8988T (cell line): ENCODE measurements around the gene FASTK.
A peak's percentile ranks its signal among the peaks of the same experiment; 100 is the strongest.

Experiments used
- DNase-seq: peaks from one replicate; pipeline ENCODE4 v3.0.0; 2011

FASTK gene

DNA sequence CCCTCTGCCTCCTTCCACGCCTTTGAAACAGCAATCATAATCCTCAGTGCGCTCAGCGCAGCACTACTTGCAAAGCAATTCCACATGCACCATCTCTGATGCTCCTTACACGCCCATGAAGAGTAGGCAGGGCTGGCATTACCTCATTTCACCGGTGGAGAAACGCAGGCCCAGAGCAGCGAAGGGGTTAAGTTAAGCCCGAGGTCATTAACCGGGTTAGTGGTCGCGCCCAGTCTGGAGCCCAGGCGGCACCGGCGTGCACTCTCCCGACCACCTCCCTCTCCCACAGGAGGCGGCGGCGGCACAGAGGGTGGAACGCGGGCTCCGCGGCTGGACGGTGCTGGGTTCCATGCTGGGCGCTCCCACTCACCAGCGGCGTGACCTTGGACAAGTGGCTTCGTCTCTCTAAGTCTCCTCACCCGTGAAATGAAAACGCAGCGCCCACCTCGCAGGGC lies 515 bp downstream of the FASTK start:
- no peak for DNase-seq

DNA sequence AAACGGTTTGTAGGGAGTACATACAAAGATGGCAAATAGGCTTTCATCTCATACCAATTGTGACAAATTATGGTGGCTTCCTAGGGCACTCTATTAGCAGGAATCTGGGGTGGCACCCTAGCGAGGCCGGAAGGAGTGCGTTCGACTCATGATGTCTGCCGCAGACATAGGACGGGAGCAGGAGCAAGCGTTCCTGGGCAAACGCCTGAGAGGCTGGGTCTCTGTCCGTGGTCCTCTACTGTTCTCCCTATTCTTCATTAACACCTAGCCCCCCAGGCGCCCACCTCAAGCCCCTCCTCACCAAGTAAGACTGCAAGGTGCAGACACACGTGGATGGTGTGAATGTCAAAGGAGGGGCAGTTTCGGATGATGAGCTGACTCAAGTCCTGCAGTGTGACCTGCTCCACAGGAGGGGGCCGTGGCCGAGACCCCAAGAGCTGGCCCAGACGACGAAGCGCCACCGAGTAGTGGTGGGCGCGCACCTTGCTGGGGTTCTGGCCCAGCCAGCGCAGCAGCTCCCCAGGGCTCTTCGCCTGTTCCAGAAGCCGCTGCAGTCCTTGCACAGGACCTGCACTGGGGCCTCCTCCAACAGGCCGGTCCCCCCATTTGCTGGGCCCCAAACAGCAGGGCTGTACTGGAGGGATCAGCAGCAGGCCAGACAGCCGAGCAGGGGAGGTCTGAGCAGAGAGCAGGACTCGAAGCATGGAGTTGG lies 1.3 kb downstream of the FASTK start:
- DNase-seq, result no peak

DNA sequence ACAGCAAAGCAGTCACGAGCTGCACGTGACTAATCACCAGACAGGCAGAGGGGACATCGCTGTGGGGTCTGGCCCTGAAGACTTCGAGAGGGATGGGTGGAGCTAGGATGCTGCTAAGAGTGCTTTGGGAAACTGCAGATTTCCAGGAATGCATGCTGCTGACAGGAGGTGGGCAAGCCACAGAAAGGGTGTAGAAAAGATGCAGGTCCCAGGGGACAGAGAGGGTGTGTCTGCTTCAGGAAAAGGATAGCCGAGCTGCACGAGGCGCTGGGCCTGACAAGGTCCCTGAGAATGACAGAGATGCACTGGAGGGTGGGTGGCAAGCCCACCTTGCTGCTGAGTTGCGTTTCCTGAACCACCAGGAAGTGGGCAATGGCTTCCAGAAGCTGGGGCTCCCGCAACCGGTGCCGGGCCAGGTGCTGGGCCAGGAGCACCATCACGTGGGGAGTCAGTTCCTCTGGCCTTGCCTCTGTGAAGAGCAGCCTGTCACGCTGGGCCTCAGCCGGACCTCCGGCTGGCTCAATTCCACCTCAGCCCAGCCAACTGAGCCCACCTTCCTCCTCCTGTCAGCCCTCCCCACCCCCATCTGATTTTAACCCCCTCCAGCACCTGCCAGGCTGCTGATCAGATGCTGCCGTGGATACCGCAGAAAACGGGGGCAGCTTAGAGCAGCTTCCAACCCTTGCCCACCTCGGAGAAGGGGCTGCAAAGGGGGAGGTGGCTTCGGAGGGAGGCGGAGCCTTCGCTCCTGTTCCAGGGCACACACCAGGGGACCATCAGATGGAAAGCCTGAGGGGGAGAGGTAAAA lies 2.2 kb downstream of the FASTK start:
- no peak for DNase-seq

DNA sequence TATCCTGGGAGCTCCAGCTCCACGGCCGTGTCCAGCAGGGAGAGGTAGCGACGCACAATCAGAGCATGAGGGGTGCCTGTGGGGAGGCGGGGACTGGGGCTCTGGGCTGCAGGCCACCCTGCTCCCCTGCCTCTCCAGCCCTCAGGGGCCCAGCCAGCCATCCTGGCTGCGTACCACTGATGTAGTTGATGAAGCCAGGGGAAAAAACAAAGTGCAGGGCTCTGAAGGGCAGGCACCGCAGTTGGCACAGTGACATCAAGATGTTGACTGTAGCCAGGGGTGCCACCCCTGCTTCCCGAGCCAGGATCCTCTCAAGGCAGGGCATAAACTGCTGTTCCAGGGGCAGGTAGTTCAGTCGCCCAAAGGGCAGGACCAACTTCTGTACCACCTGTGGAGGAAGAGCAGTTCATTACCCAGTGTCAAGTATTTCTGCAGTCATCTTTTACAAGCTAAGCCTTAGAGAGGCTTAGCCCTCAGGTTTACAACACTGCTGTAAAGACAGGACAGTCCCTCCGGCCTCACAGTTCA lies 2.8 kb downstream of the FASTK start:
- no peak for DNase-seq

DNA sequence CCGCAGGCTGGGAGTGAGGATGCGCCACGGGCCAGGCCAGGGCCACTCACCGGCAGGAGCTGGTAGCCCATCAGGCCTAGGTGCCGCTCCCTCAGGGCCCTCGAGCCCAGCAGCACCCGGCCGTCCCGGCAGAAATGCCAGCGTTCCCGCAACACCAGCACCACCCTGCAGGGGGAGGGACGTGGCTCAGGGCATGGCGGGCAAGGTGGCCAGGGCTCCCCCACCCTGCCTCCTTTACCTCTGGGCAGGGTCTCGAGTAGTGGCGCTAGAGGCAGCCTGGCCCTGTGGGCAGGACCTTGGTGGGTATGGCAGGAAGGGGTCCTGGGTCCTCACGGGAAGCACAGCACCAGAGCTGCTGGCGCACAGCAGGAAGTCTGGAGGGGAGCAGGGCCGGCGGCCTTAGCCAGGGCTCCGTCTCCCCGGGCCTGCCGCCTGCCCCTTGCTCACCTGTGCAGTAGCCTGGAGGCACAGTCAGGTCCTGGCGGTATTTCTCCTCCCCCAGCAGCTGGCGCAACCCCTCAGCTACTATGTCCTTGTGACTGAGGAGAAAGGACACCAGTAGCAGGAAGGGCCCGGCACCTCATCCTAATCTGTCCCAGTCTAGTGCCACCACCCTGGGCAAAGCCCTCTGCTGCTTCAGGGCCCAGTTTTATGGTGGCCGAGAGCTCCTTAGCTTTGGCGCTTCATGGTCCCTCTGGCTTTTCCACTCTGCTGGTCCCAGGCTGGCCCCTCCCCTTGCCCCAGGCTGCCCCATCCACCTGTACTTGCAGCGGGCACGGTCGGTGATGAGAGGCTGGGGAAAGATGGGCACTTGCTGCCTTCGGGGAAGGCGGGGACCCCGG lies 3.5 kb downstream of the FASTK start:
- peak; percentile 84 for DNase-seq

DNA sequence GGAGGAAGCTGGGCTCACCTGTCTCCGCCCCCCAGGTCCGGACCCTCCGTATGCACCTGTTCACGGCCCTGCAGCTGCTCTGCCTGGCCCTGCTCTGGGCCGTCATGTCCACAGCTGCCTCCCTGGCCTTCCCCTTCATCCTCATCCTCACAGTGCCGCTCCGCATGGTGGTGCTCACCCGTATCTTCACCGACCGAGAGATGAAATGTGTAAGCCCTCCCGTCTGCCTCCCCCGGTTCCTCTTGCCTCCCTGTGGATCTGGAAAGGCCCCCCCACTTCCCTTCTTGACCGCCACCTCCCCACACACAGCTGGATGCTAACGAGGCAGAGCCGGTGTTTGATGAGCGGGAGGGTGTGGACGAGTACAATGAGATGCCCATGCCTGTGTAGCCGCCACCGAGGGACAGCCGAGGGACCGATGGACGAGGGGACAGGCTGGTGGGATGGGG lies 4.6 kb downstream of the FASTK start:
- DNase-seq, result no peak

DNA sequence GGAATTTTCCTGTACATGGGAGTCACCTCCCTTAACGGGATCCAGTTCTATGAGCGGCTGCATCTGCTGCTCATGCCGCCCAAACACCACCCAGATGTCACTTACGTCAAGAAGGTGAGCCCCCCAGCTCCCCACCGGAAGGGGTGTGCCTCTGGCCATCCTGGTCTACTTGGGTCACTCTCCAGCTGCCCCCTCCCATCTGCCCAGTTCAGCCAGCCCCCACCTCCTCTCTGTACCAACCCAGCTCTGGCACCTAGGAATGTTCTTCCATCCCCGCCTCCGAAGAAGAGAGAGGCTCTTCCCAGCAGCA lies 5.0 kb downstream of the FASTK start:
- DNase-seq, result no peak

DNA sequence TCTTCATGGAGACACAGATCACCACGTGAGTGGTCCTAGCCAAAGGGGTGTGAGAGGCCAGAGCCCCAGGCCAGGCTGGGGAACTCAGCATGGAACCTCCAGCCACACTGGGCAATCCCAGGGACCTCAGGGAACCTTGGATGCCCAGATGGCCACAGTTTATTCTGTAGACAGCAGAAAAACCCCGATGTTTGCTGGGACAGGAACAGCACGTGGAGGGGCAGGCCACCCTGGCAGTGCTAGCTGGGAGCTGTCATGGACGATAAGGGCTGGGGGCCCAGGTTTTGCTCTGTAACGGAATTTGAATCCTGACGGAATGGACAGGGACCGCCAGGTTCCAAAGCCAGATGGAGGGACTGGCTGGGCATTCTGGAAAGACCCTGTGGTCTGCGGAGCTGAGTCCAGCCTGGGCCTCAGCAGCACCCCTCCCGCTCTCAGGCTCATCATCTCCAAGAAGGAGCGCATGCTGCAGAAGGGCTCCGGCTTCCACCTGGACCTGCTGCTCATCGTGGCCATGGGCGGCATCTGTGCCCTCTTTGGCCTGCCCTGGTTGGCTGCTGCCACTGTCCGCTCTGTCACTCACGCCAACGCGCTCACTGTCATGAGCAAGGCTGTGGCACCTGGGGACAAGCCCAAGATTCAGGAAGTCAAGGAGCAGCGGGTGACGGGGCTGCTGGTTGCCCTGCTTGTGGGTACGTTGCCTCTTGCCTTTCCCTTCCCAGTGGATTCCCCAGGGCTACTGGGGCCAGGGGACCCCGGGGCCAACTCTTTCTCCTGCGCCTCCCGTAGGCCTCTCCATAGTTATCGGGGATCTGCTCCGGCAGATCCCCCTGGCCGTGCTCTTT lies 5.6 kb downstream of the FASTK start:
- DNase-seq, result no peak

DNA sequence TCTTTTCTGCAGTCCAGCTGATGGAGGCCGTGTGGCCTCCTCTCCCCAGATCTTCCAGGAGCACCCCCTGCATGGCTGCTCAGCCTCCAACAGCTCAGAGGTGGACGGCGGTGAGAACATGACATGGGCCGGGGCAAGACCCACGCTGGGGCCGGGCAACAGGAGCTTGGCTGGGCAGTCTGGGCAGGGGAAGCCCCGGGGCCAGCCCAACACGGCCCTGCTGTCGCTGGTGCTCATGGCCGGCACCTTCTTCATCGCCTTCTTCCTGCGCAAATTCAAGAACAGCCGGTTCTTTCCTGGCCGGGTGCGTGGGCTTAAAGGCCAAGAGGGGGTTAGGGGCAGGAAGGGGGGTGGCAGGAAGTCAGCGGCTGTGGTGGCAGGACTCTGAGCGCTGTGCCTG lies 6.6 kb downstream of the FASTK start:
- no peak for DNase-seq

DNA sequence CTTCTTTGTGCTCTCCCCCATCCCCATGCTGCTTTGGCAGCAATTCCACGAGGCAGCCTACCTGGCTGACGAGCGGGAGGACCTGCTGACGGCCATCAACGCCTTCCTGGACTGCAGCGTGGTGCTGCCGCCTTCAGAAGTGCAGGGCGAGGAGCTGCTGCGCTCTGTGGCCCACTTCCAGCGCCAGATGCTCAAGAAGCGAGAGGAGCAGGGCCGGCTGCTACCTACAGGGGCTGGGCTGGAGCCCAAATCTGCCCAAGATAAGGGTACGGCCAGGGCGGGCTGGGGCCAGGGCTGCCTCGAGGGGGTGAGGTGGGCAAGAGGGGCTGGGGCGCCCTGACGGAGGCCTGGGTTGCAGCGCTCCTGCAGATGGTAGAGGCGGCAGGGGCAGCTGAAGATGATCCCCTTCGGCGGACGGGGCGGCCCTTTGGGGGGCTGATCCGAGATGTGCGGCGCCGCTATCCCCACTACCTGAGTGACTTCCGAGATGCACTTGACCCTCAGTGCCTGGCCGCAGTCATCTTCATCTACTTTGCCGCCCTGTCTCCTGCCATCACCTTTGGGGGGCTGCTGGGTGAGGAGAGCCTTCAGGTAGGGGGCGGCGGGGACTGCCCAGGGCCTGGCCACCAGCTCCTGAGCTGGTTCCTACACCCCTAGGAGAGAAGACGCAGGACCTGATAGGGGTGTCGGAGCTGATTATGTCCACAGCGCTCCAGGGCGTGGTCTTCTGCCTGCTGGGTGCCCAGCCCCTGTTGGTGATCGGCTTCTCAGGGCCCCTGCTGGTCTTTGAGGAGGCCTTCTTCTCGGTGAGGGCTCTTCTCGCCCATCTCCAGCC lies 9.4 kb downstream of the FASTK start:
- DNase-seq, result no peak

DNA sequence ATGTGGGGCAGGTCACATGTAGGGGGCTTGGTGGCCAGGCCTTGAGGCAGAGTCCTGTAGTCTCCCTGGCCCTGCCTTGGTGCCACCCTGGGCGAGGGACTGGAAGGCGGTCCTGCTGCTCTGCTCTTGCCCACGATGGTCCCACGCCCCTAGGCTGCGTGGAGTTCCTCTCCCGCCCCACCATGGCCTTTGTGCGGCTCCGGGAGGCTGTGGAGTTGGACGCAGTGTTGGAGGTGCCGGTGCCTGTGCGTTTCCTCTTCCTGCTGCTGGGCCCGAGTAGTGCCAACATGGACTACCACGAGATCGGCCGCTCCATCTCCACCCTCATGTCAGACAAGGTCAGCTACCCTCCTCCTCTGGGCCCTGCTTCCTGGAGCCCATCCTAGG lies 10.0 kb downstream of the FASTK start:
- DNase-seq, result no peak

DNA sequence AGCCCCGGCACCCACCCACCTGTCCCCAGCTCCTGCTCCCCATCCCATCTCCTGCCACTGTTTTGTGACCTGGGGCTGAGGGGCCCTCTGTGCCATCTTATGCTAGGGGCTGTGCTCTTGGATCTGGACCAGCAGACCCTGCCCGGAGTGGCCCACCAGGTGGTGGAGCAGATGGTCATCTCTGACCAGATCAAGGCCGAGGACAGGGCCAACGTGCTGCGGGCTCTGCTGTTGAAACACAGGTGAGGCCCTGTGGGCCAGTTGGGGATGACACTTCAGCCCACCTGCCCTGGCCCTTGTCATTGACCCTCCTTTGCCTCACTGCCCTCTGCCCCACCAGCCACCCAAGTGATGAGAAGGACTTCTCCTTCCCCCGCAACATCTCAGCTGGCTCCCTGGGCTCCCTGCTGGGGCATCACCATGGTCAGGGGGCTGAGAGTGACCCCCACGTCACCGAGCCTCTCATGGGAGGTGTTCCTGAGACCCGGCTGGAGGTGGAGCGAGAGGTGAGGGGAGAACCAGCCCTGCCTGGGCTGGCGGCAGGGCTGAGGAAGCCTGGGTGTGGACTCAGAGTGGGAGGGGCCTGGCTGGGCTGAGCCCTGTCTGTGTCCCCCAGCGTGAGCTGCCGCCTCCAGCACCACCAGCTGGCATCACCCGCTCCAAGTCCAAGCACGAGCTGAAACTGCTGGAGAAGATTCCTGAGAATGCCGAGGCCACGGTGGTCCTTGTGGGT lies 10.6 kb downstream of the FASTK start:
- no peak for DNase-seq

DNA sequence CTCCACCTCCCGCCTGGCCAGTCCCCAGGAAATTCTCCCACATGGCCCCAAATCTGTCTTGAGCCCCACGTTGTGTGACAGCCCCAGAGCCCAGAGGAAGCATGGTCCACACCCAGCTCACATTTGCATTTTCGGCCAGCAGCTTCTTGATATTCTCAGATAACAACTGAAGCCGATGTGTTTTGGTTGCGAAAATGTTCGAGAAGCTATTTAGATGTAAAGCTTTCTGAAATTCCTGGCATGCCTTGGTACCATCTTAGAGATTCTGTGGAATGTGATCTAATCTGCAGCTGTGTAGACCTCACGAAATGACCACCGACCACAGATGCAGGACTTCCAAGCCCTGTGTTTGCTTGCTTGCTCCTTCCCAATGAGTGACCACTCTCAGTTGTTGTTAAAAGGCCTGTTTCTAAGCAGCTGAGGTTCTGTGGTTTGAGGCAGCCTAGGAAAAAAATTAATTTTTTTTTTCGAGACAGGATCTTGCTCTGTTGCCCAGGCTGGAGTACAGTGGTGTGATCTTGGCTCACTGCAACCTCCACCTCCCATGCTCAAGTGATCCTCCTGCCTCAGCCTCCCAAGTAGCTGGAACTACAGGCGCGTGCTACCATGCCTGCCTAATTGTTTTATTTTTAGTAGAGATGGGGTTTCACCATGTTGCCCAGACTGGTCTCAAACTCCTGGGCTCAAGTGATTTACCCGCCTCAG lies 12.4 kb downstream of the FASTK start:
- DNase-seq, result no peak

DNA sequence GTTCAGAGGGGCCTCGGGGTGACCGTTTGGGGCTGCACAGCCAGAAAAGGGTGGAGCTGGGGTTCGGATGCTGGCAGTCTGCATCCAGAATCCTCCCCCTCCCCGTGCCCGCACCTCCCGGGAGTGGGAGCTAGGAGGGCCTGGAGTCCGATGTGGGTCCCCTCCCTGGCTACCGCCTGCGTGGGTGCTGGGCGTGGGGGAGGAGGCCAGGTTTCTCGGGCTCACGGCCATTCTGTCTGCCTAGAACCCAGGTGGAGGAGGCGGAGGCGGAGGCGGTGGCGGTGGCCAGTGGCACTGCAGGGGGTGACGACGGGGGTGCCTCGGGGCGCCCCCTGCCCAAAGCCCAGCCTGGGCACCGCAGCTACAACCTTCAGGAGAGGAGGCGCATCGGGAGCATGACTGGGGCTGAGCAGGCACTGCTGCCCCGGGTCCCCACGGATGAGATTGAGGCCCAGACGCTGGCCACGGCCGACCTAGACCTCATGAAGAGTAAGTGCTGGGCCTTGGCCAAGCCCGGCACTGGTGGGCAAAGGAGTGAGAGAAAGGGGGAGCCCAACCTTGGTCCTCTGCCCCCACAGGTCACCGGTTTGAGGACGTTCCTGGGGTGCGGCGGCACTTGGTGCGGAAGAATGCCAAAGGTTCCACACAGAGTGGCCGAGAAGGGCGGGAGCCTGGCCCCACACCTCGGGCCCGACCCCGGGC lies 14.2 kb downstream of the FASTK start:
- DNase-seq, result no peak

DNA sequence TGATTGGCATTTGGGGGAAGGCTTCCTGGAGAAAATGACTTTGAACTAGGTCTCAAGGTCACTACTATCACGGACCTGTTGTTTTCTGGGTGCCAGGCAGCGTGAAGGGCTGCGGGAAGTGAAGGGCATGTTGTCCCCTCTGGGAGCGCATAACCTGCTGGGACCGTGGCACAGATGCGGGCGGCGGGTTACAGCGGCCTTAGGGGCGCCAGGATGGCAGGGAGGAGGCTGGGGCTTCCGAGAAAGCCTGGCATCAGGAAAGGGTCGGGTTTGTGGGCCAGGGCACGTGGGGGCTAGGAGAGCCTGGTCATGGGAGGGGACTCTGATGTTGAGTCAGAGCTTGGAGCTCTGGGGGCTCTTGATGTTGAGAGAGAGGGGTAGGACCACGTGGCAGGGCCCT lies 15.1 kb downstream of the FASTK start:
- DNase-seq, result no peak

DNA sequence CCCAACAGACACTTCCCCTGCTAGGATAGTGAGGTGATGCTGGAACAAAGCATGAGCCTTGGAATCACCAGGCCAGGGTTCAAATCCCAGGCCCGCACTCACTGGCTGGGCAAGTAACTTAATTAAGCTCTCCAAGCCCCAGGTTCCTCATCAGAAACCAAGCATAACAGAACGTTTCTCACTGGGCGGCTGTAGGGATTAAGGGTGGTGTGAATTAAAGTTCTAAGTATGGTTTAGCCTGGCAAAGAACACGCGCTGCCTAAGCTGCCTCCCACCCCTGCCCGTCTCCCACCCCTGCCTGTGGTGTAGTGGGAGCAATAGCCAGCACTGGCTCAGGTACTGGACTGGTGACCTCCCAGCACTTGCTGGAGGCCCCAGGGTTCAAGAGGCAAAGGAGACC lies 15.6 kb downstream of the FASTK start:
- DNase-seq, result no peak

DNA sequence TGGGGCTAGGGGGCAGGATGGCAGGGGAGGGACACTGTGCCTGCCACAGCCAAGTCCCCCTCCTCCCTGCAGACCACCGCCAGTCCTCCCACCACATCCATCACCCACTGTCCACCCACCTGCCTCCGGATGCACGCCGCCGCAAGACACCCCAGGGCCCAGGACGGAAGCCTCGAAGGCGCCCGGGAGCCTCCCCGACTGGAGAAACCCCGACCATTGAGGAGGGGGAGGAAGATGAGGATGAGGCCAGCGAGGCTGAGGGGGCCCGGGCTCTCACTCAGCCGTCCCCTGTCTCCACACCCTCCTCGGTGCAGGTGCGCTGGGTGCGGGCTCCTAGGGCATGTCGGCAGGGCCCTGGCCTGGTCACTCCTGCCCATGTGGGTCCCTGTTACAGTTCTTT lies 16.2 kb downstream of the FASTK start:
- DNase-seq, result no peak

DNA sequence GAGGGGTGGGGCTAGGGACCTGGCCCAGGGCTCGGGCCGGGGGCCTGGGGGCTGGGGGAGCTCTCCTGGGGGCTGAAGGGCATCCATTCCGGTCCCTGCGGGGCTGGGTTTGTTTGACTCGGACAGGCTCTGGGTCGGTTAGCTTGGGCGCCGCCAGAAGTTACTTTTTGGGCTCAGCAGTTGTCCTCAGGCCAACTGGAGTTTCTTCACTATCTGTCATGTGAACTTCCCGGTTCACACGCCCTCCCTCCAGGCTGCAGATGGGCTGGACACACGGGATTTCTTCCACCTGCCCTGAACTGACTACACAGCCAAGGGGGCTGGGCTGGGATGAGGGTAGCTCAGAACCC lies 17.4 kb downstream of the FASTK start:
- DNase-seq, result no peak

DNA sequence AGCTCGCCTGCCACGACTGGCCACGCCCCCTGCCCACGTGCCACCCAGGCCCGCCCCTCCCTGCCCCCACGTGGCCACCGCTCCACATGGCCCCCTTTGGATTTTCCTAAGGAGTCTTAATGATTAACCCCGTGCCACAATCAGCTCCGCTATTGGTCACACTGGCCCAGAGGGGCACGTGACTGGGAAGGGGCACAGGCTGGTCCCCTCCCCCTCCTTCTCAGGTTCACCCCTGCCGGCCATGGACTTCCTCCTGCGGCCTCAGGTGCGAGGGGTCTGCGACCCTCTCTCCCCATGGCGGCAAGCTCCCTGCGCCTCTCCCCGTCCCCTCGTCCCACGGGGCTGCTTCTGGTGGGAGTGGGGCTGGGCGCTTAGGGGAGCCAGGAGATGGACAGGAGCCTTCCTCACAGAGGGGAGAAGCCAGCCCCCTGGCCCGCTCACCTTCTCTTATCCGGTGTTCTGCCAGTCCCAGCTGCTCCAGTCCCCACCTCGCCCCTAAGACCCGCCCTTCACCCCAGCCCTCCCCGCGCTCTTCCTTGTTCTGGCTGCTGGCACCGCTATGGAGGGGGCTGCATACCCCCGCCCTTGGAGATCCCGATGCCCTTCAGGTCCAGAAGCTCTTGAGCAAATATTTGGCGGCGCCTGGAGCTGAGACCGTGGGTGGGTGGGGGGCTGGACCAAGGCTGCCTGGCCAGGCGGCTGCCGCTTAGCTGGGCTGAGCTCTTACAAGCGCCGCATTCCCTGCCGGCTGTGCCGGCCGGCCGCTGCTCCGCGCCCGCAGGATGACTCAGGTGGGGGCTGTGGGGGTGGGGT lies 18.0 kb downstream of the FASTK start:
- peak; percentile 83 for DNase-seq
